Measurements from ENCODE around the gene IFT27.

GRCh38 chr22:36737776-36738175, 38.1 kb downstream of the IFT27 start:
- TF ChIP-seq CTCF (conservative IDR thresholded peaks at IDR 0.05): no peak
- TF ChIP-seq ZFX (IDR thresholded peaks at IDR 0.05): no peak

Data from C4-2B (cell line).